HG02970 (cell line): Measurements from ENCODE around the gene BCAM.
"Not testable (repeated sequence)": the region's sequence is repeated elsewhere in the genome, so short reads cannot be mapped to it uniquely, and the experiment has no call there.

ENCODE experiments used
- ATAC-seq: cut with Tn5 transposase; IDR thresholded peaks from one replicate; pipeline ENCODE4 v1.9.1; 2021; ENCODE audit warnings: mild to moderate bottlenecking, moderate library complexity, moderate number of reproducible peaks; ENCODE audit not compliant: unreplicated experiment, low FRiP score

BCAM gene, protein sequence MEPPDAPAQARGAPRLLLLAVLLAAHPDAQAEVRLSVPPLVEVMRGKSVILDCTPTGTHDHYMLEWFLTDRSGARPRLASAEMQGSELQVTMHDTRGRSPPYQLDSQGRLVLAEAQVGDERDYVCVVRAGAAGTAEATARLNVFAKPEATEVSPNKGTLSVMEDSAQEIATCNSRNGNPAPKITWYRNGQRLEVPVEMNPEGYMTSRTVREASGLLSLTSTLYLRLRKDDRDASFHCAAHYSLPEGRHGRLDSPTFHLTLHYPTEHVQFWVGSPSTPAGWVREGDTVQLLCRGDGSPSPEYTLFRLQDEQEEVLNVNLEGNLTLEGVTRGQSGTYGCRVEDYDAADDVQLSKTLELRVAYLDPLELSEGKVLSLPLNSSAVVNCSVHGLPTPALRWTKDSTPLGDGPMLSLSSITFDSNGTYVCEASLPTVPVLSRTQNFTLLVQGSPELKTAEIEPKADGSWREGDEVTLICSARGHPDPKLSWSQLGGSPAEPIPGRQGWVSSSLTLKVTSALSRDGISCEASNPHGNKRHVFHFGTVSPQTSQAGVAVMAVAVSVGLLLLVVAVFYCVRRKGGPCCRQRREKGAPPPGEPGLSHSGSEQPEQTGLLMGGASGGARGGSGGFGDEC

DNA sequence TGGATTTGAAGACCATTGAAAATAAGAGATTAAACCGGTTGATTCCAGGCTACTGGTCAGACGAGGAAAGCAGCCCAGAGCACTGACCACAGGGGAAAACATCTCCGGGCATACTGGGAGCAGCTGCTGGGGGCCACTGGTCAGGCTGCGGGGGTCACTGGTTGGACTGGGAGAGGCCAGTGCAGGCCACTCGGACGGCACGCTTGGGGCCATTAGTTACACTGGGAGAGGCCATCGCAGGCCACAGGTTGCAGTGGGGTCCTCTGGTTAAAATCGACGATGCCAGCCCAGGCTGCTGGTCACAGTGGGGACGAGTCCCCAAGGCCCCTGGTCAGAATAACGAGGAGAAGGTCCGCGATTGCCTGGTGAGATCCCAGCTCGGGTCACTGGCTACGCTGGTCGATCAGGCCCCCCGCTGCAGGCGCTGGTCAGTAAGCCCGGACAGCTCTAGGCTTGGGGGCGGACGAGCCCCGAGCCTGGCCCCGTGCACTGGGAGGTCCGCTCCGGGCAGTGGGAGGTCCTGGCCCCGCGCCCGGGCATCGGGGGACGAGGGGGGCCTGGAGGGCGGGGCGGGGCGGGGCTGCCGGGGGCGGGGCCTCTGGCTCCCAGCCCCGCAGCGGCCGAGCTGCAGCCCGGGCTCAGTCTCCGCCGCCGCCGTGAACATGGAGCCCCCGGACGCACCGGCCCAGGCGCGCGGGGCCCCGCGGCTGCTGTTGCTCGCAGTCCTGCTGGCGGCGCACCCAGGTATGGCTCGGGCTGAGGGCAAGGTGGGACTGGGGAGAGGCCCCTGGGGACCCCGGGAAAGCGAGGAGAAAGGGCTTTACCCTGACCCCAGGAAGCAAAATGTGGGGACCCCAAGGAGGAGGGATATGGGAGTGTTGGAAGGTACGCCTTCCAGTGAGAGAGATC is at the start of gene BCAM:
Gene BCAM (plus strand): TSS at position 641 of the 909 bp plus-strand sequence. CDS start 22 bp downstream, at position 663.
- ATAC-seq, result no peak

DNA sequence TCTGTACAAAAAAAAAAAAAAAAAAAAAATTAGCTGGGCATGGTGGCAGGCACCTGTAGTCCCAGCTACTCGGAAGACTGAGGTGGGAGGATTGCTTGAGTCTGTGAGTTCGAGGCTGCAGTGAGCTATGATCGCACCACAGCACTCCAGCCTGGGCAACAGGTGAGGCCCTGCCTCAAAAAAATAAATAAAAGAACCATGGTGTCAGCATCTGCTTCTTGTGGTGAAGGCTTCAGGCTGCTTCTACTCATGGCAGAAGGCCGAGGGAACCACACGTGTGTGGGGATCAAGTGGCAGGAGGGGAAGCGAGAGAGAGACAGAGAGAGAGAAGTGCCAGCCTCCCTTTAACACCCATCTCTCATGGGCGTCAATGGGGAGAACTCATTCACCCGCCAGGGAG is 46.9 kb upstream of the BCAM start:
- ATAC-seq, result no peak

DNA sequence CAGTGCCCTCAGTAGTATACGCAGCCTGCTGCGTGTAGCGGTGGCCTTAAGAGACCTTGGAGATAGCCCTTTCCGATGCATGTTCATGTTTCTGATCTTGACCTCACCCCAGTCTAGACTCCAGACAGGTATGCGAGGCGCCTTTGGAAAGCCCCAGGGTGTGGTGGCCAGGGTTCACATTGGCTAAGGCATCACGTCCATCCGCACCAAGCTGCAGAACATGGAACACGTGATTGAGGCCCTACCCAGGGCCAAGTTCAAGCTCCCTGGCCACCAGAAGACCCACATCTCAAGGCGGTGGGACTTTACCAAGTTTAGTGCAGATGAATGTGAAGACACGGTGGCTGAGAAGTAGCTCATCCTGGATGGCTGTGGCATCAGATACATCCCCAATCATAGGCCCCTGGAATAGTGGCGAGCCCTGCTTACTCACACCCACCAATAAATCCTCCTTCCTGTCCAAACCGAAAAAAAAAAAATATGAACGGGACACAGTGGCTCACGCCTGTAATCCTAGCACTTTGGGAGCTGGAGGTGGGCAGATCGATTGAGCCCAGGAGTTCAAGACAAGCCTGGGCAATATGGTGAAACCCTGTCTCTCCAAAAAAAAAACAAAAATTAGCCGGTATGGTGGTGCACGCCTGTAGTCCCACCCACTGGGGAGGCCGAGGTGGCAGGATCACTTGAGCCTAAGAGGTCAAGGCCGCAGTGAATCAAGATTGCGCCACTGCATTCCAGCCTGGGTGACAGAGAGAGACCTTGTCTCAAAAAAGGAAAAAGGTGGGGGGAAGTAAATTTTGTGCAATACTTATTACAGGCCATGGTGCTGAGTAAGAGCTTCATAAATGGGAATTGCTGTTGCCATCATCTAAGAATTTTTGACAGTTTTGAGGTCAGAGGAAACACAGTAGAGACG is 43.6 kb upstream of the BCAM start:
- no peak for ATAC-seq

DNA sequence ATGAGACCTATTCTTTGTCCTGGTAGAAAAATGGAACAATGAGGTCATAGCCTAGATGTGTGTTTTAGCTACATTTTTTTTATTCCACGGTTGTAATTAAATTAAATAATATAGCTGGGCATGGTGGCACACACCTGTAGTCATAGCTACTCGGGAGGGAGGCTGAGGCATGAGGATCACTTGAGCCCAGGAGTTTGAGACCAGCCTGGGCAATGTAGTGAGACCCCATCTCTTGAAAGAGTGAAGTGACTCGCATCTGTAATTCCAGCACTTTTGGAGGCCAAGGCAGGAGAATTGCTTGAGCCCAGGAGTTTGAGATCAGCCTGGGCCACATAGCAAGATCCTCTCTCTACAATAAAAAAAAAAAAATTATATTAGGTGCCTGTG is 43.0 kb upstream of the BCAM start:
- ATAC-seq, result no peak

DNA sequence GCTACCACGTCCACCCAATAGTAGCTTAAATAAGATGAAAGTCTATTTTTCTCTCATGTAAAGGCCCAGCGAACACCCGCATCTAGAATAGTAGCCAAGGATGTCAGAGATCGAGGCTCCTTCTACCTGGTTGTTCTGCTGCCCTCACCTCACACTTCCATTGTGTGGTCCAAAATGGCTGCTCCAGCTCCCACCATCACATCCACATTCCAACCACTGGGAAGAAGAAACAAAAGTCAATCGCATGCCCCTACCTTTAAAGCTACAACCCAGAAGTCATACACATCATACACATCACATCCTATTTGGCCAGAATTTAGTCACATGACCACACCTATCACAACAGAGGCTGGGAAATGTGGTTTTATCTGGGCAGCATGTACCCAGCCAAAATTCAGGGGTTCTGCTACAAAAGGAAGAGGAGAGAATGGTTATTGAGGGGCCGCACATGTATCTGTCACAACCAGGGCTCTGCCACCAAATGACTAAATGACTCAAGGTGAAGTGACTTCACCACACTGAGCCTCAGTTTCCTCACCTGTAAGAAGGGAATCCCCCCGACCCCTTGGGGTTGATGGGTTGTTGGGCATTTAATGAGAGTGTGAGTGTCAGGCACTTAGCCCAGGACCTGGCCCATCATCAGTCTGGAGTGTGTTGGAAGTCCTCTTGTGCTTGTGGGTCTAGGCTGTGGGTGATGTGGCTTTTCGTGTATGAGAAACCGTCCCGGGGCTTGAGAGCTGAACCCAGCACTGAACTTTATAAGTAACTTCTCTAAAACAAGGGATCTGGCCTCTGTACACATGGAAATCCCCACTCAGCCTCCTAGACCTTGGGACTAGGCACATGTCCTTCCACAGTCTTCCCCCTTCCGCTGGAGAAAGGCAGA is 41.4 kb upstream of the BCAM start:
- no peak for ATAC-seq

DNA sequence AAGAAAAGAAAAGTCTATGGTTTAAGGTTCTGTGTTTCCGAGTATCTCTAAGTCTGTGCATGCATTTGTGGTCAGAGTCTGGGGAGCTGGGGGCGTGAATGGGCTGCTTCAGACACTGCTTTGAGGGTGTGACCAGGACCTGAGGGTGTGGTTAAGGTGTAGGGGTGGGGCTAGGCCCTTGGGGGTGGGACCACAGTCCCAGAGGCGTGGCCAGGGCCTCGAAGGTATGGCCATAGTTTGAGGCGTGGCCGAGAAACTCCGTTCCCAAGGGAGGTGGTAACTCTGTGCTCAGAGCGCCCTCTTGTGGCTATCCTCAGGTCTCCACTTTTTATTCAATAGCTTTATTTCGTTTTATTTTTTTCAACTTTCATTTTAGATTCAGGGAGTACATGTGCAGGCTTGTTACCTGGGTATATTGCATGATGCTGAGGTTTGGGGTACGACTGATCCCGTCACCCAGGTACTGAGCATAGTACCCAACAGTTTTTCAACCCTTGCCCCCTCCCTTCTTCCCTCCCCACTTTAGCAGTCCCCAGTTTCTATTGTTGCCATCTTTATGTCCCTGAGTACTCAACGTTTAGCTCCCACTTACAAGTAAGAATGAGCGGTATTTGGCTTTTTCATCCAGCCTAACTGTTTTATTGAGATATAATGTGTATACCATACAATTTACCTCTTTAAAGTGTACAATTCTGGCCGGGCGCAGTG is 38.2 kb upstream of the BCAM start:
- ATAC-seq, result peak; percentile 92

DNA sequence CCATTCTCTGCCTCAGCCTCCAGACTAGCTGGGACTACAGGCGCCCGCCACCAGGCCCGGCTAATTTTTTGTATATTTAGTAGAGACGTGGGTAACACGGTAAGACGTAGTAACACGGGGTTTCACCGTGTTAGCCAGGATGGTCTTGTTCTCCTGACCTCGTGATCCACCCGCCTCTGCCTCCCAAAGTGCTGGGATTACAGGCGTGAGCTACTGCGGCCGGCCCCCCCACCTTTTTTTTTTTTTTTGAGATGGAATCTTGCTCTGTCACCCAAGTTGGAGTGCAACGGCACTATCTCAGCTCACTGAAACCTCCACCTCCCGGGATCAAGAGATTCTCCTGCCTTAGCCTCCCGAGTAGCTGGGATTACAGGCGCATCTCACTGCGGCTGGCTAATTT is 36.8 kb upstream of the BCAM start:
- ATAC-seq, result not testable (repeated sequence)

DNA sequence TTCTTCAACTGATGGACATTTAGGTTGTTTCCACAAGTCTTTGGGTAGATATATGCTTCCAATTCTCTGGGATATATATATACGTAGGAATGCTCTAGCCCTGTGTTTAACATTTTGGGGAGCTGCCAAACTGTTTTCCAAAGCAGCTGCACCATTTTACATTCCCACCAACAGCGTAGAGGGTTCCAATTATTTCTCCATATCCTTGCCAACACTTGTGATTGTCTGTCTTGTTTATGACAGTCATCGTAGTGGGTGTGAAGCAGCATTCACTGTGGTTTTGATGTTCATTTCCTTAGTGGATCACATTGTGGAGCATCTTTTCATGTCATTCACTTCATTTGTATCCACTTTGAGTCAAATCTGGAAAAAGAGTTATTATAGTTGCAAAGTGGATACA is 35.9 kb upstream of the BCAM start:
- no peak for ATAC-seq

DNA sequence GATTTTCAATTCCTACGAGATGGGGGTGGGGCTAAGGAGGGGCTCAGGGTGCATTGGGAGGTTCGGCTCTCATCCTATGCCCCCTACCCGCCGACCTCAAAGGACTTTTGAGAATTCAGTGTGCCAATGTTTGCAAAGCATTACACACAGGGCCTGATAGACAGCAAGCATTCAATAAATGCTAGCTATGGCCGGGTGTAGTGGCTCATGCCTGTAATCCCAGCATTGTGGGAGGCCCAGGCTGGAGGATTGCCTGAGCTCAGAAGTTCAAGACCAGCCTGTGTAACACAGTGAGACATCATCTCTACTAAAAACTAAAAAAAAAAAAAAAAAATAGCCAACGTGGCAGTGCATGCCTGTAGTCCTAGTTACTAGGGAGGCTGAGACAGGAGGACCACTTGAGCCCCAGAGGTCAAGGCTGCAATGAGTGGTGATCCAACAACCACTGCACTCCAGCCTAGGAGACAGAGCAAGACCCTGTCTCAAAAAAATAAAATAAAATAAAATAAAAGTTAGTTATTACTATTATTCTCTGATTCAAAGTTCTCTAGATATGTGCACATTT is 33.1 kb upstream of the BCAM start:
- no peak for ATAC-seq

DNA sequence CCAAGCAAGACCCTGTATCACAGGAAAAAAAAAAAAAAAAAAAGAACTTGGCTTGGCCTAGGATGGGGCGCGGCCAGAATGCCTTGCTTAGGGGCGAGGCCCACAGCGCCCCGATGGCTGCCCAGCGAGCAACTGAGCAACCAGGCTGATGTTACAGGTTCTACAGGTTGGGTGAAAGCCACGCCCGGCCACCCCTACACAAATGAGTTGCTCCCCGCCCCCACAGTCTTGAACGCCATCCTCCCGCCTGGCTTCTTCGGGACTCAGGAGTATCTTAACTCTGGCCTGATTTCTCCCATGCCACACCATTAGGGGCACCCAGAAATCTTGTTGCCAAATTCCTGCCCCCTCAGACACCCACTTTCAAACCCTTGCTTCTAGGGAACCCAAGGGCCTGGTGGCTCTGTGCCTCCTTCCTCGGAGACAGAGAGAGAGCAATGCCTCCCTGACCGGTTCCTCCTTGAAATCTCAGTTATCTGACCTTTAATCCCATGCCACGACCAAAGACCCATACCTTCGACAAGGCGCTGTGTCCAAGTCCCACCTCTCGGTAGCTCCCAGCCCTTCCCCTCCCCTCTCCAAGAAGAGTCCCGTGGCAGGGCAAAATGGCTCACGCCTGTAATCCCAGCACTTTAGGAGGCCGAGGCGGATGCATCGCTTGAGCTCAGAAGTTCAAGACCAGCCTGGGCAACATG is 32.4 kb upstream of the BCAM start:
- ATAC-seq, result no peak

DNA sequence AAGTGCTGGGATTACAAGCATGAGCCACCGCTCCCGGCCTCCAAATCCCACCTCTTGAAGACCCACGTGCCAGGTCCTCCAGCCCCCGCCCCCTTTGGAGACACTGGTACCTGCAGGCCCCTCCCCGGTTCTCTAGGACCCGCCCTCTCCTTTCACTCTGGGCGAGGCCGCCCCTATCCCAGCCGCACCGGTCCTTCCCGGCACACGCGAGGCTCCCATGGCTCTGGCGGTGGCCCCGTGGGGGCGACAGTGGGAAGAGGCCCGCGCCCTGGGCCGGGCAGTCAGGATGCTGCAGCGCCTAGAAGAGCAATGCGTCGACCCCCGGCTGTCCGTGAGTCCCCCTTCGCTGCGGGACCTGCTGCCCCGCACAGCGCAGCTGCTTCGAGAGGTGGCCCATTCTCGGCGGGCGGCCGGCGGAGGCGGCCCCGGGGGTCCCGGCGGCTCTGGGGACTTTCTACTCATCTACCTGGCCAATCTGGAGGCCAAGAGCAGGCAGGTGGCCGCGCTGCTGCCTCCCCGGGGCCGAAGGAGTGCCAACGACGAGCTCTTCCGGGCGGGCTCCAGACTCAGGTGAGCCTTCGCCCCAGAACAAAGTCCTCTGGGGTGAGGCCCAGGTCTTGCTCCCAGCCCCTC is 31.1 kb upstream of the BCAM start, which contains the start of gene CBLC:
Gene CBLC (plus strand): TSS at position 176 of the 633 bp plus-strand sequence. CDS start 42 bp downstream, at position 218.
- no peak for ATAC-seq

DNA sequence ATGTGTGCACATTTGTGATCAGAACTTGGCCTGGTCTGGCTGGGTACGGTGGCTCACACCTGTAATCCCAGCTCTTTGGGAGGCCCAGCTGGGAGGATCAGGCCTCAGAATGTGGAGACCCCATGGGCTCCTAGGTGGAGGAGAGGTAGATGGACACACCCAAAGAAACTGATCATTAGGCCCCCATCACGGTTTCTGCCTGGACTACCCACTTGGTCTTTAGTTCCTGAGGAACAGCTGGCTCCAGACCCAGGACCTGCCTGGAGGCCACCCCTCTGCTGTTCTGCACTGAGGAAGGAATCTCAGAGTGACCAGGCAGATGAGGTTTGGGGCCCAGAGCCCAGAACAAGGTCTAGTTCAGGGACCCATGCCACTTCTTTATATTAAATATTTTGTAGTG is 29.8 kb upstream of the BCAM start:
- no peak for ATAC-seq

DNA sequence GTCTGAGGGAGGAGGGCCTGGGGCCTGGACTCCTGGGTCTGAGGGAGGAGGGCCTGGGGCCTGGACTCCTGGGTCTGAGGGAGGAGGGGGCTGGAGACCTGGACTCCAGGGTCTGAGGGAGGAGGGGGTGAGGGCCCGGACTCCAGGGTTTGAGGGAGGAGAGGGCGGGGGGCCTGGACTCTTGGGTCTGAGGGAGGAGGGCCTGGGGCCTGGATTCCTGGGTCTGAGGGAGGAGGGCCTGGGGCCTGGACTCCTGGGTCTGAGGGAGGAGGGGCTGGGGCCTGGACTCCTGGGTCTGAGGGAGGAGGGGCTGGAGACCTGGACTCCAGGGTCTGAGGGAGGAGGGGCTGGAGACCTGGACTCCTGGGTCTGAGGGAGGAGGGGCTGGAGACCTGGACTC is 27.2 kb upstream of the BCAM start:
- not testable (repeated sequence) for ATAC-seq

DNA sequence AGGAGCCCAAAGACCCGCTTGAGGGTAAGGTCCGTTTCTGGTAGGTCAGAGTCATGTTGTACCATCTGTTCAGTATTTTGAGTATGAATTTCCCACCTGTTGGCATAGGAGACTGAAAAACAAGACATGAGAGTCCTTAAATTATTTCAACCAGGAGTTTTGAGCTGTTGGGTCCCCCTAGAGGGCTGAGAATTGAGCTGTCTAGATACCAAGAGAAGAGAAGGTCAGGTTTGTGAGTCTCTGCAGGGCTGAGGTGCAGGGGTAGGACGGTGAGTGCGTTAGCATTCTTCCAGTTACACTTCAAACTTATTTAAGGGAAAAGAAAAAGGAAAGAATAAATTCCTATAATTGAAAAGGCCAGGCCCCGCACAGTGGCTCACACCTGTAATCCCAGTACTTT is 26.2 kb upstream of the BCAM start:
- ATAC-seq, result no peak

DNA sequence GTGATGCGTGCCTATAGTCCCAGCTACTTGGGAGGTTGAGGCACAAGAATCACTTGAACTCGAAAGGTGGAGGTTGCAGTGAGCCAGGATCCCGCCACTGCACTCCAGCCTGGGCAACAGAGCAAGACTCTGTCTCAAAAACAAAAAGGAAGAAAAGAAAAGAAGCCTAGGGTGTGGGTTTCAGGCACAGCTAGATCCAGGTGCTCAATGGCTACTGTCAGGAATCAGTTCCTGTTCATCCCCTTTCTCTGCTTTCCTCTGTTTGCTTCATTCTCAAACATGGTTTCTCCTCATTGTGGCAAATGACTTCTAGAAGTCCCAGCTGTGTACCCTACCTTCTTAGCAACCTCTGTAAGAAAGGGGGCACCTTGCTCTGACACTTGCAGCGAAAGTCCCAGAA is 25.4 kb upstream of the BCAM start:
- ATAC-seq, result no peak

DNA sequence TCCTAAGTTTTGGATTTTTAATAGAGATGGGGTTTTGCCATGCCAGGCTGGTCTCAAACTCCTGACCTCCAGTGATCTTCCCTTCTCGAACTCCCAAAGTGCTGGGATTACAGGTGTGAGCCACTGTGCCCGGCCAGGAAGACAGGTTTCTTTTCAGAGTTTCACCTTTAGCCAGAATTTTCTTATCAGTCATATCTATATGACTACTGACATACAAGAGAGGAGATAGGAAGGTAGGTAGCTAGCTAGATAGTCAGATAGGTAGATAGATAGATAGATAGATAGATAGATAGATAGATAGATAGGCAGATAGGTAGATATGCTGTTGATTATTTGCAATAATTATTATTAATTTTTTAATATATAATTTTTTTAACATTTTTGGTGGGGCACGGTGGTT is 23.6 kb upstream of the BCAM start:
- ATAC-seq, result no peak

DNA sequence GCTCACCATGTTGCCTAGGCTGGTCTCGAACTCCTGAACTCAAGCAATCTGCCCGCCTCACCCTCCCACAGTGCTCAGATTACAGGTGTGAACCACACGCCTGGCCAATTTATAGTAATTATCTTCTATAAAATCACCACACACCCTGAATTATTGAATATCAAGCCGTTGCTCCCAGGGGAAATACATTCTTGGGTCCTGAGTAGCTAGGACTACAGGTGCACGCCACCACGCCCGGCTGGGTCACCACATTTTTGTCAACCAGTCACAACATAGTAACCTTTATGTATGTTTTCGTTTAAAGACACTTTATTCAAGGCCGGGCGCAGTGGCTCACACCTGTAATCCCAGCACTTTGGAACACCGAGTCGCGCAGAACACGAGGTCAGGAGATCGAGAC is 22.9 kb upstream of the BCAM start:
- no peak for ATAC-seq
